ENCODE results near the gene DECR2.
"Not testable (repeated sequence)": the region's sequence is repeated elsewhere in the genome, so short reads cannot be mapped to it uniquely, and the experiment has no call there.

Gene DECR2

GRCh38 chr16:372302-372983 lies 29.2 kb upstream of the DECR2 start:
- peaks cover 9% of the 10 kb centered on the region for H3K4me1 Mint-ChIP-seq (ENCODE audit: low read depth)
- H3K4me3 Mint-ChIP-seq, result no peak overlapping the region
- no peak overlapping the region for H3K27ac Mint-ChIP-seq
- H3K27me3 Mint-ChIP-seq (ENCODE audit: low read depth), result no peaks in the 10 kb centered on the region
- H3K9me3 Mint-ChIP-seq, result no peaks in the 10 kb centered on the region
- H3K36me3 Mint-ChIP-seq (ENCODE audit: low read depth), result peaks cover 3% of the 10 kb centered on the region

- Mint-ChIP-seq H3K36me3 (ENCODE audit: low read depth) (peaks cover 3% of the 10 kb centered on the region), H3K4me1 (ENCODE audit: low read depth) (peaks cover 9% of the 10 kb centered on the region), H3K9me3 (no peaks in the 10 kb centered on the region), H3K27ac (no peak overlapping the region), H3K27me3 (ENCODE audit: low read depth) (no peaks in the 10 kb centered on the region), H3K4me3 (no peak overlapping the region)
Measured at GRCh38 chr16:373020-373598, 28.6 kb upstream of the DECR2 start.

GRCh38 chr16:373848-374615 lies 27.7 kb upstream of the DECR2 start:
- H3K27ac Mint-ChIP-seq, result no peak overlapping the region
- peaks cover 3% of the 10 kb centered on the region for H3K36me3 Mint-ChIP-seq (ENCODE audit: low read depth)
- no peaks in the 10 kb centered on the region for H3K9me3 Mint-ChIP-seq
- no peak overlapping the region for H3K4me3 Mint-ChIP-seq
- H3K4me1 Mint-ChIP-seq (ENCODE audit: low read depth), result peaks cover 9% of the 10 kb centered on the region
- H3K27me3 Mint-ChIP-seq (ENCODE audit: low read depth), result no peaks in the 10 kb centered on the region

- H3K4me3 Mint-ChIP-seq, result no peak overlapping the region
- H3K27me3 Mint-ChIP-seq (ENCODE audit: low read depth), result no peaks in the 10 kb centered on the region
- H3K36me3 Mint-ChIP-seq (ENCODE audit: low read depth), result peaks cover 3% of the 10 kb centered on the region
- no peaks in the 10 kb centered on the region for H3K9me3 Mint-ChIP-seq
- no peak overlapping the region for H3K27ac Mint-ChIP-seq
- peaks cover 6% of the 10 kb centered on the region for H3K4me1 Mint-ChIP-seq (ENCODE audit: low read depth)
Measured at GRCh38 chr16:374616-374926, 27.1 kb upstream of the DECR2 start.

GRCh38 chr16:375212-375611 lies 26.5 kb upstream of the DECR2 start:
- Mint-ChIP-seq H3K27me3 (ENCODE audit: low read depth) (no peaks in the 10 kb centered on the region), H3K27ac (no peak overlapping the region), H3K36me3 (ENCODE audit: low read depth) (peaks cover 3% of the 10 kb centered on the region), H3K4me3 (no peak overlapping the region), H3K9me3 (no peaks in the 10 kb centered on the region), H3K4me1 (ENCODE audit: low read depth) (peaks cover 3% of the 10 kb centered on the region)

GRCh38 chr16:375927-376816 lies 25.5 kb upstream of the DECR2 start:
- no peaks in the 10 kb centered on the region for H3K36me3 Mint-ChIP-seq (ENCODE audit: low read depth)
- H3K27me3 Mint-ChIP-seq (ENCODE audit: low read depth), result no peaks in the 10 kb centered on the region
- H3K4me3 Mint-ChIP-seq, result no peak overlapping the region
- no peak overlapping the region for H3K27ac Mint-ChIP-seq
- H3K9me3 Mint-ChIP-seq, result no peaks in the 10 kb centered on the region
- H3K4me1 Mint-ChIP-seq (ENCODE audit: low read depth), result no peaks in the 10 kb centered on the region

GRCh38 chr16:376817-377418 lies 24.8 kb upstream of the DECR2 start:
- H3K4me1 Mint-ChIP-seq (ENCODE audit: low read depth), result no peaks in the 10 kb centered on the region
- no peak overlapping the region for H3K27ac Mint-ChIP-seq
- H3K9me3 Mint-ChIP-seq, result no peaks in the 10 kb centered on the region
- no peak overlapping the region for H3K4me3 Mint-ChIP-seq
- H3K36me3 Mint-ChIP-seq (ENCODE audit: low read depth), result no peaks in the 10 kb centered on the region
- H3K27me3 Mint-ChIP-seq (ENCODE audit: low read depth), result no peaks in the 10 kb centered on the region

- no peaks in the 10 kb centered on the region for H3K27me3 Mint-ChIP-seq (ENCODE audit: low read depth)
- H3K4me1 Mint-ChIP-seq (ENCODE audit: low read depth), result no peaks in the 10 kb centered on the region
- no peaks in the 10 kb centered on the region for H3K9me3 Mint-ChIP-seq
- H3K4me3 Mint-ChIP-seq, result no peak overlapping the region
- H3K36me3 Mint-ChIP-seq (ENCODE audit: low read depth), result no peaks in the 10 kb centered on the region
- H3K27ac Mint-ChIP-seq, result no peak overlapping the region
Measured at GRCh38 chr16:377419-377951, 24.2 kb upstream of the DECR2 start.

- not testable (repeated sequence) for H3K27me3 Mint-ChIP-seq (ENCODE audit: low read depth); H3K4me3 Mint-ChIP-seq; H3K4me1 Mint-ChIP-seq (ENCODE audit: low read depth); H3K36me3 Mint-ChIP-seq (ENCODE audit: low read depth); H3K9me3 Mint-ChIP-seq; H3K27ac Mint-ChIP-seq
Measured at GRCh38 chr16:378113-378820, 23.4 kb upstream of the DECR2 start.

GRCh38 chr16:378821-379182 lies 22.9 kb upstream of the DECR2 start:
- H3K9me3 Mint-ChIP-seq, result no peaks in the 10 kb centered on the region
- H3K27ac Mint-ChIP-seq, result no peak overlapping the region
- peaks cover 9% of the 10 kb centered on the region for H3K27me3 Mint-ChIP-seq (ENCODE audit: low read depth)
- peaks cover 1% of the 10 kb centered on the region for H3K36me3 Mint-ChIP-seq (ENCODE audit: low read depth)
- peaks cover 9% of the 10 kb centered on the region for H3K4me1 Mint-ChIP-seq (ENCODE audit: low read depth)
- no peak overlapping the region for H3K4me3 Mint-ChIP-seq

GRCh38 chr16:379183-379960 lies 22.3 kb upstream of the DECR2 start:
- Mint-ChIP-seq H3K4me3 (no peak overlapping the region), H3K9me3 (no peaks in the 10 kb centered on the region), H3K4me1 (ENCODE audit: low read depth) (peaks cover 9% of the 10 kb centered on the region), H3K27me3 (ENCODE audit: low read depth) (peaks cover 9% of the 10 kb centered on the region), H3K36me3 (ENCODE audit: low read depth) (peaks cover 1% of the 10 kb centered on the region), H3K27ac (no peak overlapping the region)

- peaks cover 9% of the 10 kb centered on the region for H3K4me1 Mint-ChIP-seq (ENCODE audit: low read depth)
- peak overlapping the region; percentile 59 for H3K4me3 Mint-ChIP-seq
- no peaks in the 10 kb centered on the region for H3K9me3 Mint-ChIP-seq
- H3K36me3 Mint-ChIP-seq (ENCODE audit: low read depth), result peaks cover 1% of the 10 kb centered on the region
- no peak overlapping the region for H3K27ac Mint-ChIP-seq
- H3K27me3 Mint-ChIP-seq (ENCODE audit: low read depth), result peaks cover 9% of the 10 kb centered on the region
Measured at GRCh38 chr16:379961-380761, 21.5 kb upstream of the DECR2 start.

- H3K36me3 Mint-ChIP-seq (ENCODE audit: low read depth), result peaks cover 1% of the 10 kb centered on the region
- peaks cover 9% of the 10 kb centered on the region for H3K4me1 Mint-ChIP-seq (ENCODE audit: low read depth)
- H3K4me3 Mint-ChIP-seq, result peak overlapping the region; percentile 72
- H3K27me3 Mint-ChIP-seq (ENCODE audit: low read depth), result peaks cover 9% of the 10 kb centered on the region
- H3K9me3 Mint-ChIP-seq, result no peaks in the 10 kb centered on the region
- H3K27ac Mint-ChIP-seq, result no peak overlapping the region
Measured at GRCh38 chr16:380762-381011, 21.0 kb upstream of the DECR2 start.
